WERI-Rb-1 (cell line): ENCODE results near the gene REXO1.

Experiments
- DNase-seq: peaks from one replicate; pipeline ENCODE4 v3.0.0-alpha.2; 2020
- H3K27ac ChIP-seq: fragments of 250-450 bp; sonication (Bioruptor Pico); 2 replicates; pipeline ENCODE4 v1.5.1; 2020; ENCODE audit warnings: mild to moderate bottlenecking, moderate library complexity
- H3K27me3 ChIP-seq: fragments of 250-450 bp; sonication (Bioruptor Pico); 2 replicates; pipeline ENCODE4 v1.5.1; 2021; ENCODE audit warnings: mild to moderate bottlenecking, low read depth, moderate library complexity; ENCODE audit not compliant: insufficient read depth, severe bottlenecking
- H3K36me3 ChIP-seq: fragments of 250-450 bp; sonication (Bioruptor Pico); 2 replicates; pipeline ENCODE4 v1.5.1; 2020; ENCODE audit warnings: mild to moderate bottlenecking, moderate library complexity
- H3K4me3 ChIP-seq: 2 replicates; pipeline ENCODE4 v1.5.1; 2011; ENCODE audit warnings: low read depth, mild to moderate bottlenecking, control low read depth, low read length
- H3K9me3 ChIP-seq: fragments of 250-450 bp; sonication (Bioruptor Pico); 2 replicates; pipeline ENCODE4 v1.5.1; 2021; ENCODE audit warnings: mild to moderate bottlenecking, moderate library complexity; ENCODE audit not compliant: severe bottlenecking
- CTCF ChIP-seq: IDR thresholded peaks from 2 replicates; pipeline ENCODE4 v1.5.1; 2011; ENCODE audit warnings: low read depth, mild to moderate bottlenecking, control low read depth, inconsistent platforms, low read length

Gene REXO1

DNA sequence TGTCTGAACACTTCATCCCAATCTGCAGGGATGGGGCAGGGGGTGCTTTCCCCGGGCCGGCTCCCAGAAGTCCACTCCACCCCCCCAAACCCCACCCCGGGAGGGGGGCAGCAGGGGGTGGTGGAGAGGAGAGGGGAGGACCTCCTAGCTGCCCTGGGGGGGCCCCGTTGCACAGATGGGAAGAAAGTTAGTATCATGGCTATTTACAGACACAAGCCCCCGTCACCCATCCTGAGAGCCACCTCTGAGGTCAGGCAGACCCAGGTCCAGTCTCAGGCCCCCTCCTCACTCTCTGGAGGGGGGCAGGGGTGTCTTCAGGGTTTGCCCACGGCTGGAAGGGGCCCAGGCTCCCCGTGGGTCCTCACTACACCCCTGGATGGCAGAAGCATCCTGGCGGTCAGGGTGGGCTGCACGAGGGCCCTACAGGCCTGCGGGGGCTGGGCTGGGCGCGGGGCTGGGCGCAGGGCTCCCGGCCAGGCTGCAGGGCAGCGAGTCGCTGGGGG, 5.8 kb upstream of the REXO1 start:
- H3K27ac ChIP-seq: peak overlapping the region; percentile 96

GRCh38 chr19:1853295-1854038, 5.2 kb upstream of the REXO1 start:
- peak; percentile 88 for DNase-seq
- H3K36me3 ChIP-seq: peaks cover 7% of the 10 kb centered on the region
- no peaks in the 10 kb centered on the region for H3K27me3 ChIP-seq
- H3K4me3 ChIP-seq: peak overlapping the region; percentile 53
- TF ChIP-seq CTCF: peak; percentile 97
- peak overlapping the region; percentile 96 for H3K27ac ChIP-seq
- H3K9me3 ChIP-seq: no peaks in the 10 kb centered on the region

More for the DNA sequence above, 5.8 kb upstream of the REXO1 start:
- Histone ChIP-seq H3K9me3 (no peaks in the 10 kb centered on the region), H3K36me3 (peaks cover 7% of the 10 kb centered on the region), H3K4me3 (peak overlapping the region; percentile 53), H3K27me3 (no peaks in the 10 kb centered on the region)
- DNase-seq: no peak
- TF ChIP-seq CTCF: no peak

- Histone ChIP-seq H3K36me3 (peaks cover 10% of the 10 kb centered on the region), H3K27ac (peak overlapping the region; percentile 96), H3K27me3 (no peaks in the 10 kb centered on the region), H3K9me3 (no peaks in the 10 kb centered on the region), H3K4me3 (no peak overlapping the region)
- no peak for TF ChIP-seq CTCF
- DNase-seq: no peak
These were observed 4.4 kb upstream of the REXO1 start for GRCh38 chr19:1852581-1853128.

DNA sequence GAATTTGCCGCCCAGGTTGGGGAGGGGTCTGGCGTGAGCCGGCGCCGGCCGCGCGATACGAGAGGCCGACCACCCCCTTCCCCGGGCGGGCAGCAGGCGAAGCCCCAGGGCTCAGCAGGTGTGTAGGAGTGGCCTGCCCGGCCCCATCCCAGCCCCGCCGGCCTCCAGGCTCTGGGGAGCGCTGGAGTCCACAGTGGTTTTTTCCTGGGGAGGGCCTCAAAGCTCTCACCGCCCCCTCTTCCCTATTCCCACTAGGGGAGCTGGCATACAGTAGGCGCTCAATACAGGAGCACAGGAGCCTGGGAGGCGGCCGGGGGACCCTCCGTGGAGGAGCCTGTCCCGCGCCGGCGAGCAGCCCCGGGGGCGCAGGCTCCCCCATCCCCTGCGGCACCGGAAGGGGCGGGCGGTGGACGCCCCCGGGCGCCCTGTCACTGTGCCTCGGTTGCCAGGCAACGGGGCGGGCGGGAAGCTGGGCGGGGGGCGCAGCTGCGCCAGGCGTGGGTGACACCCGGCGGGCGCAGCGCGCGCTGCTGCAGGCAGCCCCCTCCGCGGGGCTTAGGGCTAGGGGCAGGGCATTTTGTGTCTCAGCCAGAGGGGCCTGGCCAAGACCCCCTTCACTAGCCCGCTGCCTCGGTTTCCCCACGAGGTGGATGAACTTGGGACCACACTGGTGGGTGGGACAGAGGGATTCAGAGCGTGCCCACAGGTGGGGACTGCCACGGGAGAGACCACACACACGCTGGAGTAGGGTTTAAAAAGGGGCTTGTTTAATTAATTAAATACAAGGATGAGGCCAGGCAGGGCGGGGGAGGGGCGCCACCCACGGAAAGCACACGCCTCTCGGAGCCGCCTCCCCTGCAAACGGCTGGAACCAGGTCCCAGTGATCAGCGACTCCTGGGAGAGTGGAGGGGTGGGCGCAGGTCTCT, 3.6 kb upstream of the REXO1 start:
- no peak for TF ChIP-seq CTCF
- Histone ChIP-seq H3K9me3 (no peaks in the 10 kb centered on the region), H3K36me3 (peaks cover 10% of the 10 kb centered on the region), H3K27ac (peak overlapping the region; percentile 96), H3K27me3 (no peaks in the 10 kb centered on the region), H3K4me3 (no peak overlapping the region)
- peak; percentile 50 for DNase-seq

DNA sequence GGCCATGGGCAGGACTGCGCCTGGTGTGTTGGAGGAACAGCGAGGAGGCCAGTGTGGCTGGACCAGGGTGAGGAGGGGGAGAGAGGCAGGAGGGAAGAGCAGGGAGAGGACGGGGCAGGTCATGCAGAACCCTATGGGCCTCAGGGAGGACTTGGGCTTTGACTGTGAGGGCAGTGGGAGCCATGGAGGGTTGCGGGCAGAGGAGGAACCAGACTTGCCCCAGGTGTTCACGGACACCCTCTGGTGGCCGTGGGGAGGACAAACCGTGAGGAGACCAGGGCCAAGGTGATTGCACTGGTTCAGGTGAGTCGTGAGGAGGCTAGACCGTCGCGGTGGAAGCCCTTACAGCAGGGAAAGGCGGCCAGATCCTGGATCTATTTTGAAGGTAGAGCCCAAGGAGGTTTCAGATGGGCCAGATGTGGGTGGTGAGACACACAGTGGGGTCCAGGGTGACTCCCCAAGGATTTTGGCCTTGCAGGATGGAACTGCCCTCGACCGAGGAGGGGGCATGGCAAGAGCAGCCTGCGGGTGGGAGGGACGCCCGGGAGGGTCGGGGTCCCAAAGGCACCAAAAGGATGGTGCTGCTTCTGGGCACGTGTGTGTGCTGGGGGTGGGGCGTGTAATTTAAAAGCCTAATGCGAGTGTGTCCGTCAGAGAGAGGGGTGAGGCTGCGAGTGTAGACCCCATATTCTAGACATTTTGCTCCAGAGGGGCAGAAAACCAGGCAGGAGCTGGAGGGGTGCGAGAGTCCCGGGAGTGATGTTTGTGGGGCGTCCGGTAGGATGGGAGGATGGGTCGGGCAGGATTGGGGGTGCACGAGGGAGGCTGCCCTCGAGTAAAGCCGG, 2.7 kb upstream of the REXO1 start:
- no peak overlapping the region for H3K27ac ChIP-seq
- H3K4me3 ChIP-seq: no peak overlapping the region
- H3K36me3 ChIP-seq: peaks cover 18% of the 10 kb centered on the region
- H3K9me3 ChIP-seq: no peaks in the 10 kb centered on the region
- no peaks in the 10 kb centered on the region for H3K27me3 ChIP-seq
- DNase-seq: no peak
- TF ChIP-seq CTCF: peak; percentile 59
